PC-9 (cell line): Measurements from ENCODE around the gene TBC1D25.

Experiments
- EZH2 ChIP-seq: fragments of 200-600 bp; sonication (generic); IDR thresholded peaks from 2 replicates; pipeline ENCODE4 v1.8.0; 2017; ENCODE audit warnings: antibody characterized with exemption, low read depth
- TF ChIP-seq, protein P1 (sequence below): fragments of 200-600 bp; sonication (generic); conservative IDR thresholded peaks from 2 replicates; pipeline ENCODE4 v1.6.1; 2017; ENCODE audit warnings: mixed run types, antibody characterized with exemption, mild to moderate bottlenecking, moderate library complexity

DNA sequence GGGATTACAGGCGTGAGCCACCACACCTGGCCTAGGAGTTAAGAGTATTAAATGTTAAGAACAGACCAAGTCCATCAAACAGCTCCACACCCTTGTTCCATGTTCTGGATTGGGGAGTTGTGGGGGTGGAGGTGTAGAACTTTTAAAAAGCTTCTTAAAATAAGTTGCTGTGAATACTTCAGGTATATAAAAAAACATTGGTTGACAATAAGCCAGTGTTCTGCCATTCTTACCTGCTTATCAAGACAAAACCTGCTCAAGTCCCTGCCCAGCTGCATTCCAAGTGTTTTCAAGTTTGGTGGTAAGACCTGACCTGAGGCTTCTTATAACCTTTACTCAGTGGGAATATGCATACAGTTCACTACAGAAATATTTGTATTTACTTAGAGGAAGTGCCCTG is 41.1 kb downstream of the TBC1D25 start:
- TF ChIP-seq, protein P1, sequence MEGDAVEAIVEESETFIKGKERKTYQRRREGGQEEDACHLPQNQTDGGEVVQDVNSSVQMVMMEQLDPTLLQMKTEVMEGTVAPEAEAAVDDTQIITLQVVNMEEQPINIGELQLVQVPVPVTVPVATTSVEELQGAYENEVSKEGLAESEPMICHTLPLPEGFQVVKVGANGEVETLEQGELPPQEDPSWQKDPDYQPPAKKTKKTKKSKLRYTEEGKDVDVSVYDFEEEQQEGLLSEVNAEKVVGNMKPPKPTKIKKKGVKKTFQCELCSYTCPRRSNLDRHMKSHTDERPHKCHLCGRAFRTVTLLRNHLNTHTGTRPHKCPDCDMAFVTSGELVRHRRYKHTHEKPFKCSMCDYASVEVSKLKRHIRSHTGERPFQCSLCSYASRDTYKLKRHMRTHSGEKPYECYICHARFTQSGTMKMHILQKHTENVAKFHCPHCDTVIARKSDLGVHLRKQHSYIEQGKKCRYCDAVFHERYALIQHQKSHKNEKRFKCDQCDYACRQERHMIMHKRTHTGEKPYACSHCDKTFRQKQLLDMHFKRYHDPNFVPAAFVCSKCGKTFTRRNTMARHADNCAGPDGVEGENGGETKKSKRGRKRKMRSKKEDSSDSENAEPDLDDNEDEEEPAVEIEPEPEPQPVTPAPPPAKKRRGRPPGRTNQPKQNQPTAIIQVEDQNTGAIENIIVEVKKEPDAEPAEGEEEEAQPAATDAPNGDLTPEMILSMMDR = no peak
- no peak for TF ChIP-seq EZH2
